GM19395 (cell line): ENCODE results near the gene CSF2.

Experiments used
- ATAC-seq: cut with Tn5 transposase; IDR thresholded peaks from one replicate; pipeline ENCODE4 v1.9.1; 2021; ENCODE audit warnings: mild to moderate bottlenecking, moderate library complexity; ENCODE audit not compliant: unreplicated experiment

Gene CSF2

GRCh38 chr5:132067941-132068808, 5.4 kb upstream of the CSF2 start:
- no peak for ATAC-seq

DNA sequence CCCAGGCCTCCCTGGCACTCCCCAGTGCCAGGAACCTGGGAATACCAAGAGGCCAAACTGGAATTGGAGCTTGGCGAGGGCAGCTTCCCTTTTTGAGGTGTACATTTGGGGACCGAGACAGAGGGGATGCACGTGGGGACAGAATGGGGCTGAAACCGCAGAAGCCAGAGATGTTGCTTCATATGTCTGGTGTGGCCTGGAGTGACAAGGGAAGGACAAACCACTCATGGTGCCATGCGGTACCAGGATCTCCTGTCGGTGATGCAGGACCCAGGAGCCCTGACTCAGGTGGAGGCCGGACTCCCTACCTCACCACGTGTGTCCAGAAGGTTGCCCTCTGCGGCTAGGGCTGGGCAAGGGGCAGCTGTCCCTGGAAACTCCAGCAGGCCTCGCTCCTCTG, 4.0 kb upstream of the CSF2 start:
- ATAC-seq: no peak

DNA sequence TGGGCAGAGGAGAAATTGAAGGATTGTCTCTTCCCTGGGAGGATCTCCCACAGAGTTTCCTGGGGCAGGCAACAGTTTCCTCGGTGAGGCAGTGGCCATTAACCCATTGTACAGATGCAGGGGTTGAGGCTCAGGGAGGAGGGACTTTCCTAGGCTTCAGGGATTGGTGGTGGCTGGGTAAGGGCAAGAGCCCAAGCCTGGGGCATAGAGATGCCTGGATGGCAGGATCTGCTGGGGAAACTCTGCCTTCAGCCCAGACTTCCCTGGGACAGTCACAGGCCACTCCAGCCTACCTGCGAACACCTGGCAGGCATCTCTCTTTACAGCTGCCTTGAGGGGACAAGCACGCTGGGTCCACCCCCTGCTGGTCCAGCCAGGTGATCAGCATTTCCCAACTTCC, 3.6 kb upstream of the CSF2 start:
- no peak for ATAC-seq

GRCh38 chr5:132070460-132071337, 2.9 kb upstream of the CSF2 start:
- ATAC-seq: no peak

DNA sequence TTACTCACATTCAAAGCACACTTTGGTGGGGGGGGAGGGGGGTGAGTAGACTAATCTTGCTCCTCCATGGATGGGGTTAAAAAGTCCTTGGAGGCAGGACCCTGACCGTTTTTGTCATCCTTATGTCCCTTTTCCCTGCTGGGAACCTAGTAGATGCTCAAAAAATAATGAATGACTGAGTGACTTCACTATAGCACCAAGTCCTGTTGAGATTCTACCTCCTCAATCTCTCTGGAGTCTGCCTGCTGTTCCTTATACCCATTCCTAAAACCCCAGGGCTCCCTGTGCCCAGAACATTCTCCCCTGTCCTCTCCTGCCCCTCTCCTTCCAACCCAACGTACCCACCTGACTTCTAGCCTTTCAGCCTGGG, 2.3 kb upstream of the CSF2 start:
- ATAC-seq: no peak

DNA sequence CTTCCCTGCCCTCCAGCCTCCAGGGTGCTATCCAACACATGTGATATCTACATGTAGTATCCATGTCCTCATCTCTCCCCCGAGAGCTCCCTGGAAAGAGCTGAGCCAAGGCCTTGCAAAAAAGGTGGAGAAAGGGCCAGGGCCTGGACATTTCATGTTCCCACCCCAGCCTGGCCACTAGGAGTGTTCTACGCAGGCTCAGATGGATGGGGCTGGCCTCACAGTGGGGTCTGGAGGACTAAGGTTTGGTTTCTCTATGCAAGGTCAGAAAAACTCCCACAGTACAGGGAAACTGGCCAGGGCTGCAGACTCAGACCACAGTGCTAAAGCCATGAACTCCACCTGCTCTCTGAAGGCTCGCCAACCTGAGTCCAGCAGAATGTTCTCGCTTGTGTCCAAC, 1.5 kb upstream of the CSF2 start:
- ATAC-seq: no peak

GRCh38 chr5:132072528-132072927, 1.1 kb upstream of the CSF2 start:
- no peak for ATAC-seq

GRCh38 chr5:132074091-132074771, 642 bp downstream of the CSF2 start:
- ATAC-seq: no peak

DNA sequence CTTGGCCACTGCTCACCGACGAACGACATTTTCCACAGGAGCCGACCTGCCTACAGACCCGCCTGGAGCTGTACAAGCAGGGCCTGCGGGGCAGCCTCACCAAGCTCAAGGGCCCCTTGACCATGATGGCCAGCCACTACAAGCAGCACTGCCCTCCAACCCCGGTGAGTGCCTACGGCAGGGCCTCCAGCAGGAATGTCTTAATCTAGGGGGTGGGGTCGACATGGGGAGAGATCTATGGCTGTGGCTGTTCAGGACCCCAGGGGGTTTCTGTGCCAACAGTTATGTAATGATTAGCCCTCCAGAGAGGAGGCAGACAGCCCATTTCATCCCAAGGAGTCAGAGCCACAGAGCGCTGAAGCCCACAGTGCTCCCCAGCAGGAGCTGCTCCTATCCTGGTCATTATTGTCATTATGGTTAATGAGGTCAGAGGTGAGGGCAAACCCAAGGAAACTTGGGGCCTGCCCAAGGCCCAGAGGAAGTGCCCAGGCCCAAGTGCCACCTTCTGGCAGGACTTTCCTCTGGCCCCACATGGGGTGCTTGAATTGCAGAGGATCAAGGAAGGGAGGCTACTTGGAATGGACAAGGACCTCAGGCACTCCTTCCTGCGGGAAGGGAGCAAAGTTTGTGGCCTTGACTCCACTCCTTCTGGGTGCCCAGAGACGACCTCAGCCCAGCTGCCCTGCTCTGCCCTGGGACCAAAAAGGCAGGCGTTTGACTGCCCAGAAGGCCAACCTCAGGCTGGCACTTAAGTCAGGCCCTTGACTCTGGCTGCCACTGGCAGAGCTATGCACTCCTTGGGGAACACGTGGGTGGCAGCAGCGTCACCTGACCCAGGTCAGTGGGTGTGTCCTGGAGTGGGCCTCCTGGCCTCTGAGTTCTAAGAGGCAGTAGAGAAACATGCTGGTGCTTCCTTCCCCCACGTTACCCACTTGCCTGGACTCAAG, 1.5 kb downstream of the CSF2 start:
- no peak for ATAC-seq

DNA sequence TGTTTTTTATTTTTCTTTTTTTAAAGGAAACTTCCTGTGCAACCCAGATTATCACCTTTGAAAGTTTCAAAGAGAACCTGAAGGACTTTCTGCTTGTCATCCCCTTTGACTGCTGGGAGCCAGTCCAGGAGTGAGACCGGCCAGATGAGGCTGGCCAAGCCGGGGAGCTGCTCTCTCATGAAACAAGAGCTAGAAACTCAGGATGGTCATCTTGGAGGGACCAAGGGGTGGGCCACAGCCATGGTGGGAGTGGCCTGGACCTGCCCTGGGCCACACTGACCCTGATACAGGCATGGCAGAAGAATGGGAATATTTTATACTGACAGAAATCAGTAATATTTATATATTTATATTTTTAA, 2.1 kb downstream of the CSF2 start:
- ATAC-seq: no peak

GRCh38 chr5:132076202-132076830, 2.7 kb downstream of the CSF2 start:
- ATAC-seq: no peak

DNA sequence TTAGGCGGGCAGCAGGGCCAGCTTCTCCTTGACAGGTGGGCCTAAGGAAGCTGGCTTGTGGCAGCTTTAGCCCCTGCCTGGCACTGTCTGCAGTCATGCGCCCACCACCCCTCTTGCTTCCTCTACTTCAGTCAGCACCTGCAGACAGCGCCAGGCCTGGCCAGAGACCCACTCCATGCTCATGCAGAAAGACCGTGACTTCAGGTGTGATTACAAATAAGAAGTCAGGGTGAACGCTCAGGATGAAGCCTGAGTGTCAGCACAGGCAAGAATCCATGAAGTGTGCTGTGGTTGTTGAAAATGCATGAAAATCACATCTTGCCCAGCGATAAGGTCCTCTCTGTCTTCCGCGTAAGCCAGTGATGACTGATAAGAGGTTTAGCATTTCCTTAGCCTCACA, 3.4 kb downstream of the CSF2 start:
- no peak for ATAC-seq

GRCh38 chr5:132079081-132079480, 5.5 kb downstream of the CSF2 start:
- no peak for ATAC-seq

DNA sequence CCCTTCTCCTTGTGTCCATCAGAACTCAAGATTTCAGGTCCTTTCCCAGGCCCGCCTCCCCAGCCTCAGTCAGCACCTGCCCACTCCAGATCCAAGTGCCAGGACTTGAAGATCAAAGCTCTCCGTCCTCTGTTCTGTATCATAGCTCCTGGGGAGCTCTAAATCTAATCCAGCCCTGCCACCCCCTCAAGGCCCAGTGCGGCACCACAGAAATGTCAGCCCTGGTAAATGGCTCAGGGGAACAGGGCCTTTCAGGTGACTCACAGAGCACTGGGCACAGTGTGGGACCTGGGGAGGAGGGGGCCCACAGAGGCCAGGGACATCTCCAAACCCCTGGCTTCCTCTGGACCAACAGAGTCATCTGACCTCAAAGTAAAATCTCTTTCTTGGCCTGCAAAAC, 6.0 kb downstream of the CSF2 start:
- no peak for ATAC-seq

GRCh38 chr5:132080595-132080994, 7.0 kb downstream of the CSF2 start:
- no peak for ATAC-seq

GRCh38 chr5:132081458-132081857, 7.9 kb downstream of the CSF2 start:
- ATAC-seq: no peak

DNA sequence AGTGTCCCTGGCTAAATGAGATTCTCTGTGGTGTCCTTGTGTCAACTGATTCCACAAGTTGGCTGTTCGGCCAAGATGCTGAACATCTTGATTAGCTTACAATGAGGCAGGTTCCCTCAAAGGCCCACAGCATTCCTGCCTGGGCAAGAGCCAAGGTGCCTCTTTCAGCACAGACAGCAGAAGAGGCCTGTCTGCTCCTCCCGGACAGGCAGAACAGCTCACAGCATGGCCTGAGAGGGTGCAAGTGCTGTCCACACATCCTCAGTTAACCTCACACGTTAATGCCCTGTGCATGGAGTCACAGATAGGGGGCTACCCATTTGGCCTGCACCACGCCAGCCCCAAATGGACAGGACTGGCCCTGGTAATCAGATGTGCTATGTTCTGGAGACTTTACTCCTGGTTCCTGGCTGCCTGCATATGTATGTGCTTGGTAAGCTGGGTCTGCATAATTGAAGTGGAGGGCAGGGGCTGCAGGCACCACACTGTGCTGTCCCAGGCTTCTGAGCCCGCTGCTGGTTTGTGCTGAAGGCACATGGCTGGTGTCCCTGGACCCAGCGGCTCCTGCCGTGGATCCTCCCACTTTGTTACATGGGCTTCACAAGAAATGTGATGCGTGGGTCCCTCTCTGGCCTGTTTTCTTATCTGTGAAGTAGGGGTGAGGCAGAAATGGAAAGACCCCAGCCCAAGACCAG, 8.9 kb downstream of the CSF2 start:
- no peak for ATAC-seq

DNA sequence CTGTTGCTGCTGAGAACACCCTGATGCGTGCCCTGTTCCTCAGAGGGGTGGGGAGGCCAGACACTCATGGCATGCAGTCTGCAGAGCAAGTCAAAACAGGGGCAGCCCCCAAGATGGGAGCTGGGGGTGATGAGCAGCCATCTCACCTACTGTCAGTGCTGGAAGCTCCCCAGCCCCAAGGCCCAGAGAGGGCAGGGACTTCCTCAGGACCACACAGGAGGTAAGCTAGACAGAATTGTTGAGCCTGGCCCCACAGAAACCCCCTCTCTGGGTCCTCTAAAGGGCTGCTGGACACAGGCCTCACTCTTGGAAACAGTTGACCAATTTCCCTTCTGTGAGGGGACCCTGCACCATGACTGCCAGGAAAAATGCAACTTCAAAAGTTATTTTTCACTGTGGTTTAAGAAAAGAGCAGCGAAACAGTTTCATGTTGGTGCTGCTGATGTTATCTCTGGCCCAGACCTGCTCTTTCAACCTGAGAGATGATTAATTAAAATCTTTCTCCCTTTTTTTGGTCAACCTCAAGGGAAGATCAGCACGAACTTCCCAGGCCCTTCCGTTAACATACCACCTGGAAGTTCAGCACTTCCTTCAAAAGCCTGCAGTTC, 9.6 kb downstream of the CSF2 start:
- no peak for ATAC-seq

- ATAC-seq: no peak
These were observed 12.1 kb downstream of the CSF2 start for GRCh38 chr5:132085686-132086085.
